Fibroblast of the aortic adventitia (primary cell): ENCODE results near the gene ADAMTS13. TPM values are rescaled to one million over a fixed set of nuclear protein-coding genes. Genes with fewer than 3 reads are reported as not detected.
"Not testable (repeated sequence)": the region's sequence is repeated elsewhere in the genome, so short reads cannot be mapped to it uniquely, and the experiment has no call there.

ENCODE experiments used
- DNase-seq: peaks from one replicate; pipeline ENCODE4 v3.0.0-alpha.2; 2010; ENCODE audit warnings: low read depth
- H3K4me3 ChIP-seq: 2 replicates; pipeline ENCODE4 v1.5.1; 2011; ENCODE audit warnings: low read depth, mild to moderate bottlenecking, control low read depth, low read length, moderate library complexity
- CTCF ChIP-seq: IDR thresholded peaks from 2 replicates; pipeline ENCODE4 v1.5.1; 2011; ENCODE audit warnings: mild to moderate bottlenecking, low read length, control low read depth, inconsistent platforms; ENCODE audit not compliant: insufficient read depth
- total RNA-seq: library from RNA; depleted of rRNA; stranded (reverse); fragments of >200 nt; gene quantifications from 2 replicates; pipeline ENCODE4 v1.2.3, GENCODE V29; 2012; ENCODE audit warnings: low replicate concordance

The ADAMTS13 gene
- 1.4 and 2.1 TPM in 2 replicates for total RNA-seq

- H3K4me3 ChIP-seq: no peak within 1 kb of the TSS
- no peak for DNase-seq
- no peak for TF ChIP-seq CTCF
Measured at GRCh38 chr9:133421615-133422542, at the start of gene ADAMTS13. Gene ADAMTS13, plus strand, starts transcription at chr9:133422367. Its CDS starts 77 bp downstream, at chr9:133422444.

- TF ChIP-seq CTCF: no peak
- DNase-seq: peak; percentile 64
- peak overlapping the region; percentile 91 for H3K4me3 ChIP-seq
Measured at GRCh38 chr9:133374612-133375115, 47.5 kb upstream of the ADAMTS13 start.

GRCh38 chr9:133375116-133375723 lies 46.9 kb upstream of the ADAMTS13 start:
- peak; percentile 42 for DNase-seq
- no peak for TF ChIP-seq CTCF
- peak overlapping the region; percentile 91 for H3K4me3 ChIP-seq

- DNase-seq: peak; percentile 94
- TF ChIP-seq CTCF: no peak
- peak within 1 kb of the TSS; percentile 91 for H3K4me3 ChIP-seq
Measured at GRCh38 chr9:133375724-133376654, 46.2 kb upstream of the ADAMTS13 start, which contains the start of the genes STKLD1 and SURF4. Gene STKLD1, plus strand, starts transcription at chr9:133376366. Its CDS starts 108 bp downstream, at chr9:133376474. Gene SURF4, minus strand, starts transcription at chr9:133376060. Its CDS starts 91 bp downstream, at chr9:133375969.

GRCh38 chr9:133377280-133377679 lies 44.9 kb upstream of the ADAMTS13 start:
- not testable (repeated sequence) for H3K4me3 ChIP-seq, DNase-seq

GRCh38 chr9:133377721-133378216 lies 44.4 kb upstream of the ADAMTS13 start:
- no peak for TF ChIP-seq CTCF
- peak; percentile 45 for DNase-seq
- H3K4me3 ChIP-seq: no peak overlapping the region
